HG03575 (cell line): ENCODE data around the gene FOXP1.

ENCODE experiments used
- ATAC-seq: cut with Tn5 transposase; IDR thresholded peaks from one replicate; pipeline ENCODE4 v1.9.1; 2021; ENCODE audit not compliant: unreplicated experiment, insufficient number of reproducible peaks, low FRiP score; ENCODE audit errors: extremely low read depth

Gene FOXP1

DNA sequence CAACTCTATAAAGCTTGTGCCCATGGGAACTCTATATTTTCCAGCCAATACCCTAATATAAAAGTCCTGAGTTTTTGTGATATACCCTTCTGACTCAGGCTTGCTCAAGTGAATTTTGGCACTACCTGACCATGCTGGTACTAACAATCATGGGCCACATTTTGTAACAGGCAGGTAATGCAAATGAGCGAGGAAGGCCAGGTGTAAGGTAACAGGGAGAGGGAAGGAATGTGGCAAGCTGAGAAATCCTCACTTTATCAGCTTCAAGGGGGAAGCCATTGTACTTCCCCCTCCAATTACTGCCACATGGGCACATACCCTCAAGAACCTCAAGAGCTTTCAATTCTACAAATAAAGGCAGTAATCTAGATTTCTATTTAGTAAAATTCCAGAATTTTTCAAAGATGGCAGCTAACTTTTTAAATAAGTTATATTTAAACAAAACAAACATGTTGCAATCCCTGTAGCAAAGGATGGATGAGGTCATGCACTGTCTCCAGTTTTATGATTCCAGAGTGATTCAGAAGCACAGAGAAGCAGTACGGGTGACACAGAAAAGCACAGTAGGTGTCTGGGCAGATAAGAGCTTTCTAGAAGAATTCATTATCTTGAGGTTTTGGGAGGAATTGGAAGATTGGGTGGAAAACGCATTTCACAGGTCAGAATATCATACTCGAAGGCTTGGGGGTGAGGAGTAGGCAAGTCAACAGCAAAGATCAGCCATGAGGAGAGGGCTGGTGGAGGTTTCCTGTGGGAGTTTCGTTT, 87.6 kb downstream of the FOXP1 start:
- no peak for ATAC-seq

DNA sequence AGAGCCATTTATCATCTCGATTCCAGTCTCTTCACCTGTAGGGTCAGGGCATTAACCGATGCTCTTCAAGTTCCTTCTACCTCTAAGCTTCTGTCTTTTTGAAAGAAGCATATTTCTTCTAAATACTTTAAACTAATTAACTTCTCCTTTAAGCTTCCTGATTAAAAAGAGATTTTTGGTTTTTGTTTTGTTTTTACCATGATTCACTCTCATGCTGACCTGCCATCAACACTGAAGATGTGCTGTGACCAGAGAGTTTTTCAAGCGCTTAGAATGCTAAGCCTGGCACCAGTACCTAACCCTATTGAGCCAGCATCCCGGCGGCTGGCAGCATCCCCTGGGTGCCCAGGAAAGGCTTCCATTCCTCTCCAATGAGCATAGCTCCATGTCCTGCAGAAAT, 89.3 kb downstream of the FOXP1 start:
- no peak for ATAC-seq

DNA sequence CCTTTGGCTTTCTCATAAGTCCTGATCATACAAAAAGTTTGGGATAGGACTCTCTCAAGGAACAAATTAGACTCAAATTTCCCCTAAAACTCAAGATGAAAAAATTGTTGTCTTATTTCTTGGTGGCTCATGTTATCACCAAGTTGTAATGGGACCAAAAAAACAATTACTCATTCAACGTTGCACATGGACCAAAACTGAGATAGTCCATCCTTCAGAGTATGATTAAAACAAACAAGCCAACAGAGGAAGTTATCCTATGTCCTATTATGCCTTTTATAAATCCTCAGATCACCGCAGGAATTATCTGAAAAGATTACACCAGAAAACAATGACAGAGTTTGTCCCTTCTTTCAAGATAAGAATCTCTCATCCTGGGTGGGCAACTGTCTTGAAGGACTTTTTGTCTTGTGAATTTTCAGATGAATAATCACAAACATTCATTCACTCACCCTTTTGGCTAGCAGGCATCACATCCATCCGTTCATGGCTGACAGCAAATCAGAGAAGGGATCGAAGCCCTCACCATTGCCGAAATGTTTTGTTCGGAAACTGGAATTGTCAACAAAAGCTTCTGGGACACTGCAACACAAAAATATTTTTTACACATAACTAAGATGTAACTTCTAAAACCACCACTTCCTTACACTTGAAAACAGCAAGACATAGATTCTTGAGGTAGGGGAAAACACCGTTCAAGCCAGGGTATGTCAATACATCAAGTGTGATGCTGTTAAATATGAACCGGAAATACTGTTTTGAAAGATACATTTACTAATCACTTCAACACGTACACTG, 90.4 kb downstream of the FOXP1 start:
- no peak for ATAC-seq

DNA sequence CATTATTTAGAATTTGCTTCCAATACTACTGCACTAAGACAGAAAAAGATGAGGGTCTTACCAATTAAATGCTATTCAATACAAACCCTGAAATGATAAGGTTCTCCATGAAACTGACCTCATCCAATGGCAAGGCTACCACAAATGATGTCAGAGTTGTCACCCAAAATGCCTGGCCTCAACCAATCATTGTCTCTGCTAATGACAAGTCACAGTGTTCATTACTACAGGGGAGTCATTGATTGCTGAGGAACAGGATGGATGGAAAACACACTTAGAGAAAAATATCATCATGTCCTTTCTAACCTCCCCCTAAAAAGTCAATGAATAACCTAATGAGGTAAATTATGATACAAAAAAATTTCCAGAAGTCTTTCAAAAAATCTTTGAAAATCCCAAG, 91.0 kb downstream of the FOXP1 start:
- ATAC-seq, result no peak

DNA sequence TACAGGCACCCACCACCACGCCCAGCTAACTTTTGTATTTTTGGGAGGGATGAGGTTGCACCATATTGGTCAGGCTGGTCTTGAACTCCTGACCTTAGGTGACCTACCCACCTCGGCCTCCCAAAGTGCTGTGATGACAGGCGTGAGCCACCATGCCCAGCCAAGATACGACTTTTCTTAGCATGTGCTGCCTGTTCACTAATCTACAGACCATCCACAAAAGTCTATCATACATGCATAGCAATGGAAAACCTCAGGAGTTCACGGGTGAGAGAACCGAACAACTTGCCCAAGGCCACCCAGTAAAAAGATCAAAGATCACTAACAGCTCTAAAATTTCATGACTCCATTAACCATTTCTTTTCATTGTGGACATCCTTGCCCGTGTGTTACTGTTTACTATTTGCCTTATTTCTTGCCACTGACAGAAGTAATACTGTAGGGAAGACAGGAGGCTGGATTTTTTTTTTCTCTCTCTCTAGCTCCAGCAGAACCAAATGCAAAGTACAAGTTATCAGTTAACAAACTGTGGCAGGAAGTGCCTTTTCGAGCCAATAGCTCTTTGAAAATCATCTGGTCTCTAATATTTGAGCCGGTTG, 92.3 kb downstream of the FOXP1 start:
- no peak for ATAC-seq

DNA sequence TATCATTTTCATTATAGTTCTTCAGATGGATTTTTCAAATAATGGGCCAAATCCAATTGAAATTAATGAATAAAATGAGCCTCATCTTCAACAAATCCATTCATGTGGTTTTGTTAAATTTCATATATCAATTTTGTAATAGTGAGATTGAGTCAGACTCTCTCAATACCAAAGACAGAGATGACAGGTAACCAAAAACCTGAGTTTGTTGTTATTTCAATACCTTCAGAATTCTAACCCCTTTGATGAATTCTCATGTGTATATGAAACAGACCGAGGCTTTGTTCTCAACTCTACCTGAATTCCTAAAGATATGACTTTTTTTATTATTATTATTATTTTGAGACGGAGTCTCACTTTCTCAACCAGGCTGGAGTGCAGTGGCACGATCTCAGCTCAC, 92.8 kb downstream of the FOXP1 start:
- no peak for ATAC-seq

DNA sequence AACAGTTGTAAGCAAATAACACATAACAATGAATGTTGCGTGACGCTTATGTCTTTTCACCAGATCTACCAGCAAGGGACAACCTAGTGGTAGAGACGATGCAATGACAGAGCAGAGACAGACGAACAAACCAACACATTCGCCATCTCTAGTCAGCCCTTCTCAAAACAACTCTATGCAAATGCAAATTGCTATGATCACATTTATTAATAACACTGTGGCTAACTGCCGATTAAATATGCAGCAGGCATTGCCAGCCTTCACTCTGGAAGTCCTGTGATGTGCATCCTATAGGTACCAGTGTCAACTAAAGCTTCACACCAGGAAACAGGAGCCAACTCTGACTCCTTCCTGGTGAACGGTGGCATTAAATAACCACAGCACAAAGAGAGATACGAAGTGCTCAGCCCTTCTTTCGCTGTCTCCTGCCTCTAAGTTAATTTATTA, 94.2 kb downstream of the FOXP1 start:
- ATAC-seq, result no peak

DNA sequence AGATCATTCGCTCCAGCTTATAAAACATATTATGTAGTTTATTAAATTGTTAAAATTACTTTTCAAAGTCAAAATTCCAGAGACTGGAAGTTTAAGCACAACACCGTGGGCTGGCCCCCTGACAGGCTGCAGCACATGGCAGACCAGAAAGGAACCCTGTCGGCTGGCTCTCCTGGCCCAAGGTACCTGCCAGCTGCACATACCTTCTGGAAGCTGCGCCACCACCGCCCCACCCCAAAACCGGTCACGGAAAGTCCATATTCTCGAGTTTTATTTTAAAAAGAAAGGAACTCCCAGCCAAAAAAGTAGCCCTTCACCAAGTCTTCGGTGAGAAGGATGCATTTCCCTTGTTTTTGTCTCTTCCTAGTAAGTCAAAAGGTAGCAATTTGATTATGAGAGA, 94.6 kb downstream of the FOXP1 start:
- ATAC-seq, result no peak

DNA sequence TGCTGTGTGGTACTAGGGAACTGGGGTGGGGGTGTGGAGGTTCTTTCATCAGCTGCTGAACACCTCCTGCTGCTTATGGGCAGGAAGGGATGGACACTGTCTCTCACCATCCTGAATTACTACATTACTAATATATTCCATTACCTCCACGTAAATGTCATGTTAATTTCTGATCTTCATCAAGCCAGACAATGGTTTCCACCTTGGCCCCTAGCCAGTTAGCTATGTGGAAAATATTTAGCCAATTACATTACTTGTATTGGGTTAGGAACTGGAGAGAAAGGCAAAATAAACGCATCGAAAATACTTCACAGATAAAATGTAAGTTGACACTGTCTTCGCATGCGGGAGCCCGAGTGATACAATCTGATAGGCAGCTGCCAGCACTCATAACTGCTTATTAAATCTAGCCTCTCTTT, 95.1 kb downstream of the FOXP1 start:
- no peak for ATAC-seq

DNA sequence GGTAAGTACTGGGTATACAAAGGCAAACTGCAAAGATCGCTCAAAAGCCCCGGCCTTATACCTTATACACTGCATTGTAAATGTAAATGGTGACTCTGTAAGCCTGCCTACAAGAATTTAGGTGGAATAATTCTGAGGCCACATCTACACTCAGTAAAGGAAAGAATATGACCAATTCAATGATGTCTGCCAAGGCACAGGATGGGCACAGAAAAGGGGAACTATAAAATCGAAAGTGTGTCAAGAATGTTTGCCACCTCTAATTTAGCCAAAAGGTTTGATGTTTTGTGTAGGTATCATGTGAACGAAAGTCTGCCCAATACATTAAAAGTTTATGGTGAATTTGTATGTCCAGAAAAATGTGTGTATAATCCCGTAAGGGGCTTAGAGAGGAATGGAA, 96.1 kb downstream of the FOXP1 start:
- no peak for ATAC-seq

DNA sequence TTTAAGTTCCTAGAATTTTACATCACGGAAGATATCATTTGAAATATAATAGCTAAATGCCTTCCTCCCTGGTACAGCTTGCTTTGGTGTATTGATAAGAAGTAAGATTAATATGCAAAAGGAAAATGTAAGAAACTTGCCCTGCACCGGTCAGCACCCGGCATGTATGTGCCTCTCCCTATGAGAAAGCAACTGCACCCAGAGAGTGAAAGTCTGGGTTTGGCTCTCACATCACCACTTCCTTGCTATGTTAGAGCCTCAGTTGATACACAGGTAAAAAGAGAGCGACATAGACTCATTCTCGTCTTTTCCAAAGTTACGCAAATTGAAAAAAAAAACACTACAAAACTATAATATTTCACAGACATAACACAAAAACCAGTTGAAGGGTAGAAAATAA, 96.7 kb downstream of the FOXP1 start:
- no peak for ATAC-seq

DNA sequence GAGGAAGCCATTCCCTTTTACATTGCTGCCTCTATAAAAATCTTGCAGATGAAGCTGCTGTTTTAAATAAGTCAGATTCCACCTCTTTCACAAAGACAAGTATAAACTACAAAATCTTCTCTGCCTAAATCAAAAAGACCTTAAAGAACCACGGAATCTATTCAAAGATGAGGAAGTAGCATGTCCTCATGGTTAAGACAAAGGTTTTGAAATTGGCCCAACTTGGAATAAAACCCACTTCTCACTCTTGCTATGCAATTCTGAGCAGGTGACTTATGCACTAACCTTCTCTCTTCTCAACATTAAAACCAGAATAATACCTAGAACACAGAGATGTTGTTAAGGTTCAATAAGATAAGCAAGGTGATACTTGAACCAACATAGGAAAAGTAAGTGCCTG, 97.6 kb downstream of the FOXP1 start:
- ATAC-seq, result no peak

DNA sequence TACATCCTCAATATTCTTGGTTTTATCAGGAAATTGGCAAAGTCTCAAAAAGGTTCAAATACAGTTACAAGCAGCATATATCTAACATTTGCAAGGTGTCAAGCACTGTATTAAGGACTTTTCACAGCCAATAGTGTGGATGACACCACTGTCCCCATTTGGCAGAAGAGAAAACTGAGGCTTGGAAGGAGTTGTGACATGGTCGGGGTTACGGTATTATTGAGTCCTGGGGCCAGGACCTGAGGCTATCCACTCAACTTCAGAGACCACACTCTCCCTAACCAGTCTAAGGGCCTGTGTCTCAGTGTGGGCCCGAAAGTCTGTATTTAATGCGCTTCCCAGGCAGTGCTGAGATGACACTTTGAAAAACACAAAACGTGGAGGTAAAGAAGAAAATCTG, 99.1 kb downstream of the FOXP1 start:
- ATAC-seq, result no peak

DNA sequence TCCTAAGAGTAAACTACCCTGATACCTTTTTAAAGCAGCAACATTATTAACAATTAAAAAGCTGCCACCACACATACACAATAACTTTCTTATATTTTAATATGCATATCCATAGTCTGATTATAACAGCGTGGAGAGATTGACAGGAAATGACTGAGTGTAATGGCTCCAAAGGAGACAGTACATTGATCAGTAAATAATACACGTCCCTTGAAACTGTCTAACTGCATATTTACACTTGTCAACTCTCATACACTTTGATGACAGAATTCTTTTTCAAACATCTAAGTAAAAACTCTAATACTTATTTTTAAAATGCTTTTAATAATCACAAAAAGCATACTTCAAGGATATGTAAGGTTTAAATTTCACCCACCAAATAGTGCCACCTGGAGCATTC, 99.5 kb downstream of the FOXP1 start:
- ATAC-seq, result no peak

DNA sequence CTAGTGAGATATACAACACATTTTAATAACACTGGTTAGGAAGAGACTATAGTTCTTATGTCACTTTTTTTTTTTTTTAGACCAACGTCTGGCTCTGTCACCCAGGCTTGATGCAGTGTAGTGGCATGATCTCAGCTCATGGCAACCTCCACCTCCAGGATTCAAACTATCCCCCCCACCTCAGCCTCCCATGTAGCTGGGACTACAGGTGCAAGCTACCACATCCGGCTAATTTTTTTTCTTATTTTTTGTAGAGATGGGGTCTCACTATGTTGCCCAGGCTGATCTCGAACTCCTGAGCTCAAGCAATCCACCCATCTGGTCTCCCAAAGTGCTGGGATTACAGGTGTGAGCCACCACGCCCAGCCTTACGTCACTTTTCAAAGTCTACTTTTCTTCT, 100.8 kb downstream of the FOXP1 start:
- ATAC-seq, result no peak

DNA sequence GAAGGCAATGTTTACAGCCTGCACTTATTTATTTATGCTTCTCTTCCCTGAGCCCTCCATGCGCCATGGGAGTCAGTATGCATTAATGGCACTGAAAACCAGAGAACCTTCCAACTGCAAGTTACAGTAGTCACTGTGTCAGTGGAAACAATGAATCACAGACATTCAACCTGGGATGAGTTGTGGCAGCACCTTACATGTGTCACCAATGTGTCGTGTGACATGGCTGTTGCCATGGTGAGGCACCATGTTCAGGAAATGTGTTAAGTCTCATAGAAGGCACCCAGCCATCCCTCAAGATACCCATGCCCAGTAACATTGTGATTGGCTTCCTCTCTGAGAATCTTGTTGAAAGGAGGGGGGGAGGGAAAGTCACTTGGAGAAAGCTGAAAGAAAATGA, 105.0 kb downstream of the FOXP1 start:
- no peak for ATAC-seq

DNA sequence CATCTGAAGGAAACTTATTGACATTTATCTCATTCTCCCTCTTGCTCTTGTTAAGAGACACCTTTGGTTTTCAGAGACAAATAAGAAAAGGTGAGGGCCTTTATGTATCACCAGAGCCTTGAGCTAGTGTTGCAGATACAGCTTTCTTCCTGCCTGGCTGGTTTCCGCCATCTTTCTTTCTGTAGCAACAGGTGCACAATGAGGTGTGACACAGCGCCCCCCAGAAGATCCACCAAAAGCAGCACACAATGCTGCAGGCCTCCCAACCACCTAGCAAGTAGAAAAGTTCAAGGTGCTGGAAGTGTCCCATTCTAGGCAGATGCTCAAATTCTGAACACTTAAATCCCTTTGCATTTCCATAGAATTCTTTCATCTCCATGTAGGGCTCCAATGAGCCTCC, 106.6 kb downstream of the FOXP1 start:
- ATAC-seq, result no peak

DNA sequence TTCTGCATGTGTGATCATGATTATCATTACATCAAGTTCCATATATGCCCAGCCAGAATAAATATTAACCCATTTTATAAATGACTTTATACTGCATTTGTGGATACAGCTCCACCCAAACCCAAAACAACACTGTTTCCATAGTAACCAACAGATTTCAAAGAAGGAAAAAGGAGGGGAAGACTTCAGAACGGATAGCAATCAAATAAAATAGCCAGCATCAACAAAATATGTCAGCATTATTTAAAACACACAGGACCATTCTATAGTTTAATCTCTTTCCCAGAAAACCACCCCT, 114.4 kb downstream of the FOXP1 start:
- no peak for ATAC-seq

DNA sequence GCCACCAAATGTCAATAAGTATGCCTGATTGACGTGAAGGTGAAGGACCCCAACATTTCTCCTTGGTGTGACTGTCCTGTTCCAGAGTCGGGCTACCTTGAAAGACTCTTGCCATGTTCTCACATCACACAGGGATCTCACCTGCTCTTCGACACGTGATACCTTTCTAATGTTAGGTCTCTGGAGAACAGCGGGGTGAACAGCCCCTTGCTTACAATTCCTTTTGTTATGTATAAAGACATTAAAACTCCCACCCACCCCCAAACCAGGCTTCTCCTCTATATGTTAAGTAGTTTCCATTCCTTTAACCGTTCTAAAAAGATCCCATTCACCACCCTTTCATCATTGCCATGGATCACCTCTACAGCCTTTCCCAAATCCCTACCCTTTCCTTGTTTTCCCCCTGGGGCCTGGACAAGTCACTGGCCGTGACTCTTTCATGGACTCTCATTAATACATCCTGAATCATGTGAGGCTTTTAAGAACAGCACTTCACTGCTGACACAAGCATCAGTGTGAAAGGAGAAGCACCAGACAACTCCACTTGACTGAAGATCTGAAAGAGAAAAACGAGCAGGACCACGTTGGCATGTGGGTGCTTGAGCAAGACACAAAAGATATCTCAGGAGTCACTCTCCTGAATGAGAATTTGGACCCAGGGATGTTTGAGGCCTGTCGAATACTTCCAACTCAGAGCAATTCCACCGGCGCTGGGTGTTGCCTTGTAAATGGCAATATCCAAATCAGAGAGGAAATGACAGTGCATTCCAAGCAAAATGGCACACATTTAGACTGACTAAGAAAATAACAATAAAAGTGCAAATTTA, 115.0 kb downstream of the FOXP1 start:
- ATAC-seq, result no peak

DNA sequence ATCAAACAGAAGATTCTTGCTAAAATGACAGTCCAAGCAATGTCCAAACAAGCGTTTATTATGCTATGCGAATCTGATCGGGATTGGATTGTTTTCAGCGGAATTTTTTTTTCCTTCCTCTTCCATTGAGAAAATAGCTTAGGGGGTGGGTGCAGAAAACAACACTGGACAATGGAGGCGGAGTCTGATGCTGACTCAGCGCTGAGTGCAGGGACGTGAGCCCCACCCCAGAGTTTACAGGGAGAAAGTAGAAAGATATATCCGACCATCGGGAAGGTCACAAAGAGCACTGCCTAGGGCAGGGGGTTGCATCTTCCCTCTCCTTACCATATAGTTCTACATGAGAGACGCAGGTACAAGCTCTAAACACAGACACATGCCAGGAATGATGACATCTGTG, 117.0 kb downstream of the FOXP1 start:
- no peak for ATAC-seq
